AG04450 (cell line): Measurements from ENCODE around the gene PXDN. TPM values are rescaled to one million over a fixed set of nuclear protein-coding genes. Genes with fewer than 3 reads are reported as not detected.
A peak's percentile ranks its signal among the peaks of the same experiment; 100 is the strongest.

ENCODE experiments used
- CTCF ChIA-PET: fragments of 300-600, 350-600 bp; formaldehyde crosslinking; extraction: SDS; loops from one replicate; lab custom pipeline; 2022; ENCODE audit warnings: antibody characterized with exemption, inconsistent platforms; lab: Charles Lee
- POLR2A ChIA-PET: fragments of 350-600 bp; formaldehyde crosslinking; extraction: SDS; loops from one replicate; lab custom pipeline; 2021; ENCODE audit warnings: antibody characterized with exemption, inconsistent platforms; lab: Yijun Ruan, JAX
- DNase-seq: peaks from one replicate; pipeline ENCODE4 v3.0.0-alpha.2; 2011; ENCODE audit warnings: low read depth, low spot score
- H3K27ac ChIP-seq: one replicate; pipeline ENCODE4 v1.5.1; 2012; ENCODE audit warnings: low read depth, low read length, control low read depth
- H3K27me3 ChIP-seq: one replicate; pipeline ENCODE4 v1.6.0; 2012; ENCODE audit warnings: low read length; ENCODE audit not compliant: control insufficient read depth, insufficient read depth
- H3K4me3 ChIP-seq: 2 replicates; pipeline ENCODE4 v1.5.1; 2011; ENCODE audit warnings: mild to moderate bottlenecking, low read depth, low read length, control low read depth
- H3K9me3 ChIP-seq: 2 replicates; pipeline ENCODE4 v1.5.1; 2012; ENCODE audit warnings: low read length; ENCODE audit not compliant: control insufficient read depth, insufficient read depth
- polyA plus RNA-seq: library from polyadenylated mRNA; depleted of rRNA; stranded (reverse); fragments of >200 nt; gene quantifications from 2 replicates; pipeline ENCODE4 v1.2.3, GENCODE V29; 2011
- TF ChIP-seq, protein P1 (sequence below): IDR thresholded peaks from 2 replicates; pipeline ENCODE4 v1.5.1; 2011; ENCODE audit warnings: low read depth, low read length, control low read depth, inconsistent platforms

Gene PXDN
- polyA plus RNA-seq, 1 experiment: 271 TPM

- no peaks in the 10 kb centered on the region for H3K27me3 ChIP-seq
- peak overlapping the region; percentile 99 for H3K27ac ChIP-seq
- ChIA-PET CTCF (interaction anchor here (0.6 to 4.9 kb wide), 8 partner anchors 8 to 87 kb away, joined by 3 to 38 read pairs (median 4); no protein-coding TSS in a partner anchor), POLR2A (interaction anchor here (0.6 to 3.2 kb wide), 19 partner anchors 9 to 89 kb away, joined by 3 to 36 read pairs (median 10); partner anchors contain the start of gene PXDN)
- TF ChIP-seq, protein P1, sequence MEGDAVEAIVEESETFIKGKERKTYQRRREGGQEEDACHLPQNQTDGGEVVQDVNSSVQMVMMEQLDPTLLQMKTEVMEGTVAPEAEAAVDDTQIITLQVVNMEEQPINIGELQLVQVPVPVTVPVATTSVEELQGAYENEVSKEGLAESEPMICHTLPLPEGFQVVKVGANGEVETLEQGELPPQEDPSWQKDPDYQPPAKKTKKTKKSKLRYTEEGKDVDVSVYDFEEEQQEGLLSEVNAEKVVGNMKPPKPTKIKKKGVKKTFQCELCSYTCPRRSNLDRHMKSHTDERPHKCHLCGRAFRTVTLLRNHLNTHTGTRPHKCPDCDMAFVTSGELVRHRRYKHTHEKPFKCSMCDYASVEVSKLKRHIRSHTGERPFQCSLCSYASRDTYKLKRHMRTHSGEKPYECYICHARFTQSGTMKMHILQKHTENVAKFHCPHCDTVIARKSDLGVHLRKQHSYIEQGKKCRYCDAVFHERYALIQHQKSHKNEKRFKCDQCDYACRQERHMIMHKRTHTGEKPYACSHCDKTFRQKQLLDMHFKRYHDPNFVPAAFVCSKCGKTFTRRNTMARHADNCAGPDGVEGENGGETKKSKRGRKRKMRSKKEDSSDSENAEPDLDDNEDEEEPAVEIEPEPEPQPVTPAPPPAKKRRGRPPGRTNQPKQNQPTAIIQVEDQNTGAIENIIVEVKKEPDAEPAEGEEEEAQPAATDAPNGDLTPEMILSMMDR: no peak
- peaks cover 10% of the 10 kb centered on the region for H3K9me3 ChIP-seq
- peak overlapping the region; percentile 49 for H3K4me3 ChIP-seq
- DNase-seq: peak; percentile 84
Observed at GRCh38 chr2:1730015-1730927, 14.0 kb downstream of the PXDN start.

- H3K27me3 ChIP-seq: no peaks in the 10 kb centered on the region
- peak overlapping the region; percentile 83 for H3K27ac ChIP-seq
- peak overlapping the region; percentile 25 for H3K4me3 ChIP-seq
- peaks cover 3% of the 10 kb centered on the region; the same call in 1 of the 2 replicates for H3K9me3 ChIP-seq
- CTCF ChIA-PET: interaction anchor here (1.3 to 4.9 kb wide), 3 partner anchors 13 to 88 kb away, joined by 3 to 38 read pairs (median 8); no protein-coding TSS in a partner anchor
- TF ChIP-seq, protein P1: no peak
- POLR2A ChIA-PET: interaction anchor here (0.5 to 3.2 kb wide), 10 partner anchors 8 to 181 kb away, joined by 3 to 20 read pairs (median 4); no protein-coding TSS in a partner anchor
- no peak for DNase-seq
Observed at GRCh38 chr2:1729242-1729641, 15.1 kb downstream of the PXDN start.

GRCh38 chr2:1728821-1729220 is 15.5 kb downstream of the PXDN start:
- CTCF ChIA-PET: interaction anchor here (1.3 to 4.9 kb wide), 2 partner anchors 22 to 88 kb away, joined by 3 to 38 read pairs; no protein-coding TSS in a partner anchor
- TF ChIP-seq, protein P1: no peak
- Histone ChIP-seq H3K27ac (peak overlapping the region; percentile 83), H3K9me3 (peaks cover 3% of the 10 kb centered on the region; the same call in 1 of the 2 replicates), H3K4me3 (peak overlapping the region; percentile 25), H3K27me3 (no peaks in the 10 kb centered on the region)
- no peak for DNase-seq
- POLR2A ChIA-PET: interaction anchor here (0.5 to 1.0 kb wide), 4 partner anchors 8 to 180 kb away, joined by 3 read pairs; no protein-coding TSS in a partner anchor

DNA sequence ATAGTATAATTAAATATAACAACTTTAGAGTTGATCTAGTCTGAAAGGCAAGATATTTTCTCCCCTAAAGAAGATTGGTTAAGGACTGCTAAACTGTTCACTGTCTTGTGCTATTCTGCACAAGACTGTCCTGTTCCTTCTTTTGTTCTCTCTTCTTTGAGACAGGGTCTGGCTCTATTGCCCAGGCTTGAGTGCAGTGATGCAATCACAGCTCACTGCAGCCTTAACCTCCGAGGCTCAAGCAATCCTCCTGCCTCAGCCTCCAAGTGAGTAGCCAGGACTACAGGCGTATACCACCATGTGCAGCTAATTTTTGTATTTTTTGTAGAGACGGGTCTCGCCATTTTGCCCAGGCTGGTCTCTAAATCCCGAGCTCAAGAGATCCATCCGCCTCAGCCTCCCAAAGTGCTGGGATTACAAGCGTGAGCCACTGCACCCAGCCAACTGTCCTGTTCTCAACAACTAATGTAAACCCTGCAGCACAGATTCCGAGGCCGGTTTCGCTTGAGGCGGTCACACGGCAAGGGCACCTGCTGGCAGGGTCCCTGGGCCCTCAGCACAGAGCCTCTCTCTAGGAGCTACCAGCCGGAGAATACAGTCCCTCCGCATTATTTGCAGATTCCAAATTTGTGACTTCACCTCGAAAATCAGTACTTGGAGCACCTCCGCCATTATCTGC is 16.4 kb downstream of the PXDN start:
- CTCF ChIA-PET: interaction anchor here (1.3 to 4.9 kb wide), 2 partner anchors 23 to 89 kb away, joined by 3 to 38 read pairs; no protein-coding TSS in a partner anchor

More for the DNA sequence above, 16.4 kb downstream of the PXDN start:
- POLR2A ChIA-PET: no interaction called here
- no peak overlapping the region for H3K4me3 ChIP-seq
- no peak overlapping the region for H3K27ac ChIP-seq
- TF ChIP-seq, protein P1: no peak
- DNase-seq: no peak
- no peaks in the 10 kb centered on the region for H3K27me3 ChIP-seq
- no peaks in the 10 kb centered on the region for H3K9me3 ChIP-seq
